ENCODE results near the gene SCAF4. TPM values are rescaled to one million over a fixed set of nuclear protein-coding genes. Genes with fewer than 3 reads are reported as not detected.

SCAF4 gene
- total and polyA plus RNA-seq, 2 donors (not counting 3 experiments of a cell fraction or from before 2014, with no cell fraction given): 12.2 to 41.2 TPM

DNA sequence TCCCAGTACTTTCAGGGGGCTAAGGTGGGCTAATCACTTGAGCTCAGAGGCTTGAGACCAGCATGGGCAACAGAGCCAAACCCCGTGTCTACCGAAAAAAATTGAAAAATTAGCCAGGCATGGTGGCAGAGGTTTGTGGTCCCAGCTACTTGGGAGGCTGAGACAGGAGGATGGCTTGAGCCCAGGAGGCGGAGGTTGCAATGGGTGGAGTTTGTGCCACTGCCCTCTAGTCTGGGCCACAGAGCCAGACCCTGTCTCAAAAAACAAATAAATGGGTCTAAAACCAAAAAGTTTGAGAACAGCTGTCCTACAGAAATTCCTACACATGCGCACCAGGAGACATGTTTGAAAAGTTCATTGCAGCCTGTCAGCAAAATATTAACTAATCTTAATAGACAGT, 5.5 kb downstream of the SCAF4 start:
- Histone ChIP-seq H3K4me2 (ENCODE audit: insufficient read depth, low read length) (no peak overlapping the region), H3K4me3 (replicated peaks in 1 of 3; ENCODE audit: insufficient read depth in 1 of 3, low read depth in 1 of 3, low read length in 3 of 3) (no peak overlapping the region), H3K9me1 (replicated peaks; ENCODE audit: control insufficient read depth, extremely low read depth, insufficient read depth, low read length) (no peaks in the 10 kb centered on the region), H3K27me3 (ENCODE audit: control insufficient read depth in 2 of 2, insufficient read depth in 2 of 2, low read length in 2 of 2) (no peaks in the 10 kb centered on the region), H3K79me2 (ENCODE audit: control insufficient read depth, insufficient read depth, low read length) (peaks cover 99% of the 10 kb centered on the region), H3K36me3 (ENCODE audit: control insufficient read depth in 2 of 2, extremely low read depth in 1 of 2, insufficient read depth in 2 of 2, low read length in 2 of 2) (no peaks in the 10 kb centered on the region), H3K27ac (ENCODE audit: insufficient read depth, low read depth, low read length) (no peak overlapping the region), H3K9me3 (replicated peaks; ENCODE audit: control insufficient read depth, insufficient read depth, low read length) (no peaks in the 10 kb centered on the region), H3K4me1 (ENCODE audit: control insufficient read depth, extremely low read depth, insufficient read depth, low read length) (peaks cover 18% of the 10 kb centered on the region), H4K20me1 (replicated peaks; ENCODE audit: control insufficient read depth, extremely low read depth, insufficient read depth, low read length) (peaks cover 33% of the 10 kb centered on the region), H3K9ac (replicated peaks; ENCODE audit: extremely low read depth, insufficient read depth, low read length) (no peak overlapping the region), H2AFZ (ENCODE audit: low read depth, low read length) (no peak overlapping the region)
- no peak for DNase-seq (ENCODE audit: low read depth, low spot score)
- ChIA-PET CTCF (no interaction called here), POLR2A (no interaction called here)
- dilution Hi-C loops (cut with MboI; ENCODE audit: extremely low pct_ligation_motif_present, low sequenced_read_pairs): no loop called here
- intact Hi-C loops (cut with micrococcal nuclease): no loop called here
- TF ChIP-seq JUN (IDR thresholded peaks at IDR 0.05; ENCODE audit: borderline replicate concordance, insufficient read depth, insufficient read length, low read depth): no peak
- TF ChIP-seq GATA2 (IDR thresholded peaks at IDR 0.05; ENCODE audit: insufficient read depth, insufficient read length, low read depth, low read length): no peak
- no peak for FAIRE-seq
- BruUV-seq (replicated peaks): no TSS peak

DNA sequence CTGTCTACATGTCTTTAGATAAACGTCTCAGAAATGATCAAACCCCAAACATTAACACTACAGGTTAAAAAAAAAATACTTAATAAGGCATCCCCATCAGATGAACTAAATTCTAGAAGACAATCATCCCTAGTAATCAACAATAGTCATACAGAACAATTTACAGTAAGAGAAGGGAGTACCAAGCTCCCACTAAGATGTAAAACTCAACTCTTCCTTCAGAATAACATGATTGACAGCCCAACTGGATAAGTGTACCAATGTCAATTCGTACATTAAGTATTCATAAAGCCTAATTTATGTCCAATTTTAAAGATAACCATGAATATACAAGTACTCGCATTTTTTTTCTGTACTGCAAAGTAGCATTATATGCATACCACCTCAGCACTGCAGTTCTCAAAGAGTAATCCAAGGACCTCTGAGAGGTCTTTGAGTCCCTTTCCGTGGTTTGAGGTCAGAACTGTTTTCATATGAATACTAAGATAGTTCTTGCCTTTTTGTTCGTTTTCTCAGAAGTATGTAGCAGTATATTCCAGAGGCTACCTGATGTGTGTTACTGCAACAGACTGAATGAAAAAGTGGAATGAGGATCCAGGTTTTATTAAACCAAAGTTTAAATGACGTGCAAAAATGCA, 6.6 kb downstream of the SCAF4 start:
- Histone ChIP-seq H3K4me2 (ENCODE audit: insufficient read depth, low read length) (no peak overlapping the region), H3K79me2 (ENCODE audit: control insufficient read depth, insufficient read depth, low read length) (peaks cover 99% of the 10 kb centered on the region), H3K36me3 (ENCODE audit: control insufficient read depth in 2 of 2, extremely low read depth in 1 of 2, insufficient read depth in 2 of 2, low read length in 2 of 2) (no peaks in the 10 kb centered on the region), H2AFZ (ENCODE audit: low read depth, low read length) (no peak overlapping the region), H3K27me3 (ENCODE audit: control insufficient read depth in 2 of 2, insufficient read depth in 2 of 2, low read length in 2 of 2) (no peaks in the 10 kb centered on the region), H3K27ac (ENCODE audit: insufficient read depth, low read depth, low read length) (no peak overlapping the region), H3K9me3 (replicated peaks; ENCODE audit: control insufficient read depth, insufficient read depth, low read length) (no peaks in the 10 kb centered on the region), H4K20me1 (replicated peaks; ENCODE audit: control insufficient read depth, extremely low read depth, insufficient read depth, low read length) (peaks cover 30% of the 10 kb centered on the region), H3K9ac (replicated peaks; ENCODE audit: extremely low read depth, insufficient read depth, low read length) (no peak overlapping the region), H3K4me1 (ENCODE audit: control insufficient read depth, extremely low read depth, insufficient read depth, low read length) (peaks cover 15% of the 10 kb centered on the region), H3K4me3 (replicated peaks in 1 of 3; ENCODE audit: insufficient read depth in 1 of 3, low read depth in 1 of 3, low read length in 3 of 3) (no peak overlapping the region), H3K9me1 (replicated peaks; ENCODE audit: control insufficient read depth, extremely low read depth, insufficient read depth, low read length) (no peaks in the 10 kb centered on the region)
- no peak for TF ChIP-seq POLR2A (IDR thresholded peaks at IDR 0.05; ENCODE audit: low read depth, low read length)
- TF ChIP-seq, protein P1, sequence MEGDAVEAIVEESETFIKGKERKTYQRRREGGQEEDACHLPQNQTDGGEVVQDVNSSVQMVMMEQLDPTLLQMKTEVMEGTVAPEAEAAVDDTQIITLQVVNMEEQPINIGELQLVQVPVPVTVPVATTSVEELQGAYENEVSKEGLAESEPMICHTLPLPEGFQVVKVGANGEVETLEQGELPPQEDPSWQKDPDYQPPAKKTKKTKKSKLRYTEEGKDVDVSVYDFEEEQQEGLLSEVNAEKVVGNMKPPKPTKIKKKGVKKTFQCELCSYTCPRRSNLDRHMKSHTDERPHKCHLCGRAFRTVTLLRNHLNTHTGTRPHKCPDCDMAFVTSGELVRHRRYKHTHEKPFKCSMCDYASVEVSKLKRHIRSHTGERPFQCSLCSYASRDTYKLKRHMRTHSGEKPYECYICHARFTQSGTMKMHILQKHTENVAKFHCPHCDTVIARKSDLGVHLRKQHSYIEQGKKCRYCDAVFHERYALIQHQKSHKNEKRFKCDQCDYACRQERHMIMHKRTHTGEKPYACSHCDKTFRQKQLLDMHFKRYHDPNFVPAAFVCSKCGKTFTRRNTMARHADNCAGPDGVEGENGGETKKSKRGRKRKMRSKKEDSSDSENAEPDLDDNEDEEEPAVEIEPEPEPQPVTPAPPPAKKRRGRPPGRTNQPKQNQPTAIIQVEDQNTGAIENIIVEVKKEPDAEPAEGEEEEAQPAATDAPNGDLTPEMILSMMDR (IDR thresholded peaks at IDR 0.05; ENCODE audit: extremely low read depth in 1 of 2, insufficient read depth in 1 of 2, low read depth in 1 of 2, low read length in 2 of 2): no peak
- no peak for TF ChIP-seq MYC (IDR thresholded peaks at IDR 0.05; ENCODE audit: low read depth, low read length)
- TF ChIP-seq FOS (IDR thresholded peaks at IDR 0.05; ENCODE audit: borderline replicate concordance, insufficient read depth, low read length): no peak
- no peak for TF ChIP-seq EZH2 (IDR thresholded peaks at IDR 0.05; ENCODE audit: borderline replicate concordance, low read depth, low read length, severe bottlenecking)
- no peak for TF ChIP-seq GATA2 (IDR thresholded peaks at IDR 0.05; ENCODE audit: insufficient read depth, insufficient read length, low read depth, low read length)
- TF ChIP-seq, protein P2, sequence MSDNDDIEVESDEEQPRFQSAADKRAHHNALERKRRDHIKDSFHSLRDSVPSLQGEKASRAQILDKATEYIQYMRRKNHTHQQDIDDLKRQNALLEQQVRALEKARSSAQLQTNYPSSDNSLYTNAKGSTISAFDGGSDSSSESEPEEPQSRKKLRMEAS (IDR thresholded peaks at IDR 0.05; ENCODE audit: insufficient read depth, insufficient read length): no peak
- no peak for TF ChIP-seq POLR2AphosphoS5 (IDR thresholded peaks at IDR 0.05; ENCODE audit: insufficient read depth, low read depth, low read length)
- no peak for TF ChIP-seq JUN (IDR thresholded peaks at IDR 0.05; ENCODE audit: borderline replicate concordance, insufficient read depth, insufficient read length, low read depth)
- dilution Hi-C loops (cut with MboI; ENCODE audit: extremely low pct_ligation_motif_present, low sequenced_read_pairs): no loop called here
- intact Hi-C loops (cut with micrococcal nuclease): no loop called here
- BruUV-seq (replicated peaks): no TSS peak
- FAIRE-seq: no peak
- DNase-seq (ENCODE audit: low read depth, low spot score): no peak
- CTCF ChIA-PET: no interaction called here
- POLR2A ChIA-PET: no interaction called here

Measured in endothelial cell of umbilical vein (primary cell).